GM12874 (cell line): ENCODE measurements around the gene APCDD1L.

Experiments used
- CTCF ChIP-seq: IDR thresholded peaks from 2 replicates; pipeline ENCODE4 v1.5.1; 2011; ENCODE audit warnings: low read depth, mild to moderate bottlenecking, control low read depth, low read length, moderate library complexity; ENCODE audit not compliant: insufficient read depth

APCDD1L gene

GRCh38 chr20:58454460-58454859 lies 60.7 kb downstream of the APCDD1L start:
- no peak for TF ChIP-seq CTCF

- TF ChIP-seq CTCF, result no peak
These were observed 61.8 kb downstream of the APCDD1L start for GRCh38 chr20:58453391-58453790.

DNA sequence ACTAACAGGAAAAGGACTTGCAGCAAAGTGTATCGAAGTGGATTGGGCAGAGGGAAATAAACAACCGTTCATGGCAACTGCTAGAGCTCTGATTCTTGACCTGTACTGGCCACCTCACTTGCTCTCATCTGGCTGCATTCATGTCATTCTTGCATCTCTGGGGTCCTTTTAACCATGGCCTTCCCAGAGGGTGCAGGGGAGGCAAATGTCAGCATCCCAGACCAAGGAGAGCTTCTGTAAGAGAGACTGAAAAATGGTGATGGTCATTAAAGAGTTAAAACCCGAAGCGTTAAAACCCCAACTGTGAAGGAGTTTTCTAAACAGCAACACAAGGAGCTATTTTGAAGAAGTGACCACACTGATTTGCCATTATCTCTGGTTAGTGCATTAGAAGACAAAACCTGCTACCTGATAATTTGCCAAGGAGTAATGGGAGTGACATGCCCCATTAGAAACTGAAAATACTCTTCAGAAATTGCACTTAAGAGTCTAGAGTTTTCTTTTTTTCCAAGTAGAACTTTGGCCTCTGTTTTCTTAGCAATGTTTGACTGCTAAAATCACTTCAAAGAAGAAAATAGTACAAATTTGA lies 62.4 kb downstream of the APCDD1L start:
- no peak for TF ChIP-seq CTCF

DNA sequence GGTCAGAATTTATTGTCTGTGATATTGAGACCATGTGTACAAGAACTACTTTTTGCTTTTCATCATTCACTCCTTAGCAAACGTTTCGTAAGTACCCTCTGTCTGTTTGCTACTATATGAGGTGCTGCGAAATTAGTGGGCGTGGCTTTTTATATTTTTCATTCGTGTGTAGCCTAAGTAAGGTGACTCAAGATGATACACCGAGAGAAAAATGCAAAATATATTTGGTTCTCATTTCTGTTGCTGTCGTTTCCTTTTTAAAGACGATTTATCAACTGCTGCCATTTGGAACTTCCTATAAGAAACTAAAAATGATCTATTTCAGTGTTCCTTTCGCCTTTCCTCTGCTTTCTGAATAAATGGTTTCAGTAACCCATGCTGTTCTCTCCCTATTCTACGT lies 64.9 kb downstream of the APCDD1L start:
- no peak for TF ChIP-seq CTCF

DNA sequence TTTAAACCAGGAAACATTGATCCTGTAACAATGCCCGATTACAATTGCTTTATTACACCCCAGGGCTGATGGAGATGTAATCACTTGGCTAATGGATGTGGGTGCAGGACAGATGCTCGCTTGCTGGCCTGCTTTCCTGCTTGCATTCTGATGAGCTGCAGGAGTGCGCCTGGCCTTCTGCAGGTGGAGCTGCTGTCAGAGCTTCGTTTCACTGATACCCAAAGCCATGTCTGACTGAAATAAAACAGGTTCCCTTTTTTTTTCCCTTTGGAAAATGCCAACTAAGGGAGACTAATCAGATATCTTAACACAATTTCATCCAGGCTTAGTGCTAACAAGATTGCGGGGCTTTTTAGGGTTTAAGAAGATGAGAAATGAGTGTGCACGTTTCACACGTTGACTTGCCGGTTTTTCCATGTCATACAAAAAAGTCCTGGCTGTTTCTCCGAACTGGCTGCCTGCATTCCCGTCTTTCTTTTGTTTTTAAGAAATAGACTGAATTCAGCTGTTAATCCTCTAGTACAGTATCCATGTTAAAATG lies 65.4 kb downstream of the APCDD1L start:
- no peak for TF ChIP-seq CTCF

DNA sequence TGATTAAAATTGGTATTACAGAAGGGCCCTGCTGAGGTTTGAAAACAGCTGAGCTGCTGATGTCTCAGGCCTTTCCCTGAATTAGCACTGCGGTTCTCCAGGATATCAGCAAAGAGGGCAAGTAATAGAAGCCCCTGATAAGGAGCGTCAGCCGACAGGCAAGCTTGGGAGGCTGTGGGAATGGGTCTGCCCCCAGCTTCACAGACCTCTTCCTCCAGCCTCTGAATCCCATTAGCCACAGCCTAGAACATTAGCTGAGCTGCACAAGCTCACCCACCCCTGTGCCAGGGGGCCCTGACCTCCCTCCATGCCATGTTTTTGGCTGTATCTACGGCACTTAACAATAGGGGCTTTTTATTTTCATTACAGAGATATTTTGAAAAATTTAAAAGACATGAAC lies 66.2 kb downstream of the APCDD1L start:
- TF ChIP-seq CTCF, result no peak

DNA sequence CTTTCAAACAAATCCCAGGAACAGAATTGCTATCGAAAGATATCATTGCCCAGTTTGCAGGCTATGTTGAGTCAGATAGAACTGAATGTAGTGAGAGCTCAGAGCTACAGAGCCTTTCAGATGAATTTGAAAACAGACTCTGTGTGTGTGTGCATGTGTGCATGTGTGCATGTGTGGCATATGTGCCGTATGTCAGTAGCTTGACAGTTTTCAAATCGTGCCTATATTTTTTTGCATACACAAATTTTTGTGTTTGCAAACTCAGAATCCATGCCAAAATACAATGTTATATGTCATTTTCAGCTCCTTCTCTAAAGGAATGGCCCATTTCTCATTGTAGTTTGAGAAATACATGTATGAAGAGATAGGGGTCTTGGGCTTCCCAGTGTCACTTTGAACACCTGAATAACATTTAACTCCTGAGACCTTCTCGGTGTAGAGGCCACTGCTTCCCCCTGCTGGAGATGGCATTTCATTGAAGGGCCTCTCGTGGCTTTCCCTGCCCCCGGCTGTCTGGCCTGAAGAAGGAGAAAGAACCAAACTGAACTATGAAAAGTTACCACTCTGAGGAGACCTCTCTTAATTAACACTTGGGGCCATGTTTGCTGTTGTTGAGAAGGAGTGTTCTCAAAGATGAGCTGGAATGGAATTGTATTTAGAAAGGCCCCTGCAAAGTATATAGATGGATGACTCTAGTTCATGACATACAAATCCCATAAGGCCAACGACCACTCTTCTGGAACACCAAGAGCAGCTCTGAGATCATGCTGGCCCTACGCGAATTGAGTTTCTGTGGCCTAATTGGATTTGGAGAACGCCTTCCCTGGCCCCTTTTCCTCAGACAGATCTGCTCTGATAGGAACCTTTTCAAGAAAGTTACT lies 67.4 kb downstream of the APCDD1L start:
- TF ChIP-seq CTCF, result peak; percentile 59
